Testis (tissue), 3 donors: ENCODE data around the gene LRIG1. TPM values are rescaled to one million over a fixed set of nuclear protein-coding genes. Genes with fewer than 3 reads are reported as not detected.

Experiments
- DNase-seq: peaks from one replicate; pipeline ENCODE4 v3.0.0-alpha.2; 2019
- H3K27ac ChIP-seq, 2 donors: fragments of 200-600 bp; sonication (generic); one replicate each; pipeline ENCODE4 v1.5.1; 2019
- H3K27me3 ChIP-seq: fragments of 200-600 bp; sonication (generic); one replicate; pipeline ENCODE4 v1.5.1; 2019
- H3K36me3 ChIP-seq: fragments of 200-600 bp; sonication (generic); one replicate; pipeline ENCODE4 v1.5.1; 2017; ENCODE audit warnings: low read depth; ENCODE audit errors: missing control alignments
- H3K4me1 ChIP-seq: fragments of 200-600 bp; sonication (generic); one replicate; pipeline ENCODE4 v1.5.1; 2019
- H3K4me3 ChIP-seq, 2 donors: fragments of 200-600 bp; sonication (generic); one replicate each; pipeline ENCODE4 v1.5.1; 2017 to 2019
- H3K9me3 ChIP-seq: fragments of 200-600 bp; sonication (generic); one replicate; pipeline ENCODE4 v1.5.1; 2017
- CTCF ChIP-seq, 3 experiments: fragments of 450-650 bp in 2 of 3; fragments of 200-600 bp in 1 of 3; sonication (generic) in 1 of 3; IDR thresholded peaks; one replicate each; pipeline ENCODE4 v1.5.1; 2016 to 2019; ENCODE audit warnings: antibody characterized with exemption in 3 of 3, mild to moderate bottlenecking in 2 of 3, moderate library complexity in 1 of 3
- POLR2A ChIP-seq: fragments of 450-650 bp; IDR thresholded peaks from one replicate; pipeline ENCODE4 v1.6.1; 2017; ENCODE audit warnings: antibody characterized with exemption, mild to moderate bottlenecking, moderate library complexity
- WGBS, 2 donors: methylation state at CpG; one replicate each; pipeline ENCODE4 v1.1.5; 2018; 5-methylcytosine and 5-hydroxymethylcytosine counted together
- intact Hi-C: fragments of 100-400 bp; cut with DNase I; formaldehyde crosslinking; loops from one replicate; pipeline ENCODE4 v1.15.1; 2023; ENCODE audit warnings: low total_unique reads
- polyA plus RNA-seq: library from polyadenylated mRNA; stranded (reverse); fragments of 350-450 nt; fragmentation: Illumina TruSeq; extraction: RNeasy Lipid Tissue Mini Kit (QIAGEN cat#74804); gene quantifications from one replicate; pipeline ENCODE4 v1.2.3, GENCODE V29; 2014; ENCODE audit warnings: low read depth, low replicate concordance; ENCODE audit not compliant: insufficient read depth
- total RNA-seq, 2 donors: library from RNA; depleted of rRNA; stranded (reverse); fragments of >200 nt; gene quantifications; one replicate each; pipeline ENCODE4 v1.2.3, GENCODE V29; 2016

Gene LRIG1
- total and polyA plus RNA-seq, 3 donors from 2014 or later = 62.7 to 107 (median 77.9) TPM

DNA sequence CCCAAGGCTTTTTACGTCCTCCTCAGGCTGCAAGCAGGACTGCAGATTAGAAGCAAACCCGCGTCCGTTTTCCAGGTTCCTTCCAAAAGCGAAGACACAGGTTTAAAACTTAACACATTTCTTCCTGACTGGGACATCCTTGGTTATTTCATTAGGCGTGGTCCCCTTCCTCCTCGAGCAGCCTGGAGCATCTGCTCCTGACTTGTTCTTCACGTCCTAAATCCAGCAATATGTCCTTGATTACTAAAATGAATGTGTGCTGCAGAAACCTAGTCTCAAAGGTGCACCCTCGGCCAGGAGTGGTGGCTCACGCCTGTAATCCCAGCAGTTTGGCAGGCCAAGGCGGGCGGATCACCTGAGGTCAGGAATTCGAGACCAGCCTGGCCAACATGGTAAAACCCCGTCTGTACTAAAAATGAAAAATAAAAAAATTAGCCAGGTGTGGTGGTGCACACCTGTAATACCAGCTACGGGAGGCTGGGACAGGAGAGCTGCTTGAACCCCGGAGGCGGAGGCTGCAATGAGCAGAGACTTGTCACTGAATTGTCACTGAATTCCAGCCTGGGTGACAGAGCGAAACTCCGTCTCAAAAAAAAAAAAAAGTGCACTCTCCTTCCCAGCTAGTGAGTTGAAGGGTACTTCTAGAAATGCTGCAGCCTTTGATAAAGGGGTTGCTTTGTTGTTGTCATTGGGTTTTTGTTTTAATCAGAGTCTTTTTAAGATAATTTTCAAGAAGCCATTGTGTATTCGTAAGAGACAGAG lies 842 bp upstream of the LRIG1 start:
- H3K9me3 ChIP-seq = no peaks in the 10 kb centered on the region
- no peaks in the 10 kb centered on the region for H3K36me3 ChIP-seq
- H3K4me3 ChIP-seq = peak overlapping the region; percentile 35 to 86
- H3K27ac ChIP-seq = no peak overlapping the region
- DNase-seq = no peak
- intact Hi-C loops = no loop called here
- WGBS, 2 donors = 24 to 28% methylated on average over 20 of the region's 20 CpGs
- TF ChIP-seq POLR2A (no peak), CTCF (IDR thresholded peaks at IDR 0.05) (no peak)
- peaks cover 10% of the 10 kb centered on the region for H3K4me1 ChIP-seq
- no peaks in the 10 kb centered on the region for H3K27me3 ChIP-seq

DNA sequence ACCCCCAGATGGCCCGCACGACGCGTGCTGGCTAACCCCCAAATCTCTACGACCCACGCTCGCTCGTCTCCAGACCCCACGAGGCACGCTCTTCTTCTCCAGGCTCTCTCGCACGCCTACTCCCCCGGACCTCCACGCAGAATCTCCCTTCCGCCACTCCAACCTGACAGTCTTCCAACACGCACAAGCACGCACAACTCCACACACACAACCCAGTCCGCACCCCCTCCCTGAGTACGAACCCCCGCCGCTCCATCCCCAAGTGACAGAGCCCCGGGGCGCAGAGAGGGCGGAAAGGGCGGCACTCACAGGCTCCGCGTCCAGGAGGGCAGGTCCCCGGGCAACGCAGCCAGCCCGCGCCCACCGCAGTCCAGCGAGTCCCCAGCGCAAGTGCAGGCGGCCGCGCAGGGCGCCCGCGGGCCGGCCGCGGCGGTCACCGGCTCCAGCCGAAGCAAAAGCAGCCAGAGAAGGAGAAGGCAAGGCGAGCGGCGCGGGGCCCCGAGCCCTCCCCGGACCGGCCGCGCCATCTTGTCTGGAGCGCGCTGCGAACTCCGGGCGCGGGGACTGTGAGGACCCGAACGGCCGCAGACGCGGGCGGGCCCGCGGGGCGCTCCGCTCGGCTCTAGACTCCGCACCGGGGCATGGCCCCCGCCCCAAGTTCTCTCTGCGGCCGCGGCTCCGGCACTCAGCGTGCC lies 794 bp downstream of the LRIG1 start:
- Histone ChIP-seq H3K4me1 (peaks cover 19% of the 10 kb centered on the region), H3K27me3 (no peaks in the 10 kb centered on the region), H3K9me3 (no peaks in the 10 kb centered on the region), H3K27ac (peak overlapping the region; percentile 86 to 95), H3K36me3 (no peaks in the 10 kb centered on the region), H3K4me3 (peak overlapping the region; percentile 86)
- DNase-seq = peak; percentile 47
- intact Hi-C loops = loop anchor here (10.0 kb wide), 1 partner anchor 85 kb away; no protein-coding TSS in a partner anchor
- WGBS, 2 donors = 0 to 1% methylated on average over 17 to 51 of the region's 80 CpGs
- TF ChIP-seq POLR2A (no peak), CTCF (IDR thresholded peaks at IDR 0.05) (no peak)

GRCh38 chr3:66498687-66499621 lies 1.9 kb downstream of the LRIG1 start:
- peaks cover 19% of the 10 kb centered on the region for H3K4me1 ChIP-seq
- H3K36me3 ChIP-seq = no peaks in the 10 kb centered on the region

More at GRCh38 chr3:66498687-66499621, 1.9 kb downstream of the LRIG1 start:
- Histone ChIP-seq H3K4me3 (peak overlapping the region; percentile 86), H3K27ac (peak overlapping the region; percentile 86 to 95), H3K27me3 (no peaks in the 10 kb centered on the region), H3K9me3 (no peaks in the 10 kb centered on the region)
- TF ChIP-seq POLR2A = no peak
- no peak for TF ChIP-seq CTCF (IDR thresholded peaks at IDR 0.05)
- WGBS, 2 donors = 24 to 33% methylated on average over 14 of the region's 14 CpGs
- peak; percentile 37 for DNase-seq
- intact Hi-C loops = loop anchor here (10.0 kb wide), 1 partner anchor 84 kb away; no protein-coding TSS in a partner anchor
